ENCODE measurements around the gene NLGN1. TPM values are rescaled to one million over a fixed set of nuclear protein-coding genes. Genes with fewer than 3 reads are reported as not detected.
A peak's percentile ranks its signal among the peaks of the same experiment; 100 is the strongest.

Gene NLGN1
- total RNA-seq, 1 experiment from 2014 or later: 5.2 TPM

- Histone ChIP-seq H2BK12ac (ENCODE audit: insufficient read length, low read depth, low read length) (no peak overlapping the region), H3K23ac (ENCODE audit: insufficient read length, low read depth, low read length) (no peak overlapping the region), H3K4me1 (ENCODE audit: insufficient read depth, low read length) (peaks cover 4% of the 10 kb centered on the region; the same call in 1 of the 2 replicates), H2AK5ac (ENCODE audit: insufficient read length, low read length) (no peak overlapping the region), H4K20me1 (ENCODE audit: control insufficient read depth, insufficient read depth, insufficient read length) (no peaks in the 10 kb centered on the region), H3K4ac (ENCODE audit: low read depth, low read length) (no peak overlapping the region), H3K14ac (ENCODE audit: insufficient read depth, low read length) (no peak overlapping the region), H2BK5ac (ENCODE audit: insufficient read length, low read length) (no peak overlapping the region), H2BK20ac (ENCODE audit: low read depth, low read length, poor library complexity, severe bottlenecking) (no peak overlapping the region), H2BK120ac (ENCODE audit: low read depth, low read length, poor library complexity, severe bottlenecking) (no peak overlapping the region), H4K8ac (replicated peaks; ENCODE audit: insufficient read length, low read depth, low read length) (no peak overlapping the region), H3K56ac (ENCODE audit: insufficient read length, low read depth, low read length) (no peak overlapping the region), H3K27ac (ENCODE audit: insufficient read length, low read depth, low read length) (no peak overlapping the region), H3K79me2 (ENCODE audit: insufficient read depth, low read length) (no peaks in the 10 kb centered on the region), H3T11ph (ENCODE audit: low read length) (no peak overlapping the region), H4K5ac (ENCODE audit: insufficient read length, low read depth, low read length) (no peak overlapping the region), H3K79me1 (ENCODE audit: insufficient read depth, low read depth, low read length, poor library complexity, severe bottlenecking) (no peaks in the 10 kb centered on the region), H4K91ac (ENCODE audit: insufficient read length, low read depth, low read length) (no peak overlapping the region), H3K9me3 (ENCODE audit: control insufficient read depth, low read depth, low read length) (no peaks in the 10 kb centered on the region), H3K9ac (ENCODE audit: extremely low read depth, insufficient read length, low read length) (no peak overlapping the region), H3K27me3 (ENCODE audit: insufficient read depth, low read length) (no peaks in the 10 kb centered on the region), H3K18ac (ENCODE audit: insufficient read length, low read depth, low read length) (no peak overlapping the region), H3K4me2 (ENCODE audit: insufficient read depth, insufficient read length, low read length) (no peak overlapping the region), H2BK15ac (ENCODE audit: low read depth, low read length) (no peak overlapping the region), H2AFZ (ENCODE audit: low read length) (no peak overlapping the region), H3K23me2 (ENCODE audit: insufficient read length, low read depth, low read length, poor library complexity, severe bottlenecking) (no peaks in the 10 kb centered on the region)
- Mint-ChIP-seq H3K36me3 (ENCODE audit: insufficient read depth in 1 of 3, low read depth in 3 of 3) (no peaks in the 10 kb centered on the region), H3K4me3 (no peak overlapping the region), H3K27ac (peak overlapping the region in 2 of 3 experiments; percentile 7 to 78; a peak in 3 of 7 replicates), H3K27me3 (ENCODE audit: low read depth) (no peaks in the 10 kb centered on the region), H3K9me3 (no peaks in the 10 kb centered on the region), H3K4me1 (peaks cover 25 to 28% of the 10 kb centered on the region in 2 experiments)
- no peak for TF ChIP-seq CTCF (conservative IDR thresholded peaks at IDR 0.05)
- DNase-seq: no peak
Observed at GRCh38 chr3:173932624-173933023, 535.1 kb downstream of the NLGN1 start.

Measured in H9 (cell line).